ENCODE results near the gene TNC. TPM values are rescaled to one million over a fixed set of nuclear protein-coding genes. Genes with fewer than 3 reads are reported as not detected.

TNC gene
- total and polyA plus RNA-seq, 4 donors: 8.5 to 1,047 (median 103) TPM

DNA sequence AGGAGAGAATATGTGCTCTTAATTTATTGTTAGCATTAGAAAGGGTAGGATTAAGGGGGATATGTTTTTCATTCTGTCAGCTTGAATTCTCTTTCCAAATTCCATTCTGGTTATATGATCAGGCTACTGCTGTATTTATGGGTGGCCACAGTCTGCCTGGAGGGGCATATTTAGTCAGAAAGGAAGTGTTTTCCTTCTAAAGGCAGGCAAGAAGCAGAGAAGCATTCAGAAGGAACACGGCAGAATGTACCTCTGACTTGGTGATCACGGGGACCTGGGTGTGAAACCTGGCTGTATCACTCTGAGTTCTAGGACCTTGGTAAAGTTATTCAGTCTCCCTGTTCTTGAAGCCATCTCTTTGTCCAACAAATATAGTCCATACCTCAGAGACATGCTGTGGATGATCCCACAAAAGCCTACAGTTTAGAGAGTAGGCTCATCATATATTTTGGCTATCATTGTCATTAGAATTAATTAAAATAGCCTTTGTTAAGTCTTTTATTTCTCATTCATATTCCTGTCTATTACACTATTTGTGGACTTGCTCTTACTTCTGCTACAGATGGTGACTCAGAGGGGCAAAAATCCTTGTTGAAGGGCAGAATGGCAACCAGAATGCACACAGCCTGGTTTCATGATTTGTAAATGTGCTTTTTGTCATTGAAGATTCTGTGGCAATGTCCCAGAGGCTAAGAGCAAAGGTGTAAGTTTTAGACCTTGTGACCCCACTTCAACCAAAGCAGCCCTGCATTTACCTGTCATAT lies 2.7 kb downstream of the TNC start:
- ATAC-seq (ENCODE audit: low FRiP score): no peak
- peaks cover 0 to 5% of the 10 kb centered on the region in 2 donors for H3K36me3 ChIP-seq (ENCODE audit: control insufficient read depth in 1 of 2, insufficient read depth in 2 of 2, low read length in 1 of 2)
- H3K27ac ChIP-seq (ENCODE audit: low read depth in 1 of 2, low read length in 2 of 2): no peak overlapping the region
- H3K9me3 ChIP-seq (ENCODE audit: control insufficient read depth, low read length): no peaks in the 10 kb centered on the region
- peaks cover 0 to 1% of the 10 kb centered on the region in 2 donors for H3K27me3 ChIP-seq (ENCODE audit: control insufficient read depth in 1 of 2, insufficient read depth in 2 of 2, low read length in 1 of 2)
- H3K4me1 ChIP-seq (ENCODE audit: control insufficient read depth in 1 of 2, insufficient read depth in 2 of 2, low read length in 2 of 2): no peaks in the 10 kb centered on the region
- DNase-seq: no peak
- H3K4me3 ChIP-seq (ENCODE audit: low read length in 2 of 2): no peak overlapping the region
- intact Hi-C loops (cut with DNase I): loop anchor here in 1 of 2 donors (5.0 to 10.0 kb wide), 2 partner anchors 42 to 50 kb away; no protein-coding TSS in a partner anchor
- 64 to 81% methylated on average over 2 of the region's 2 CpGs for WGBS, 2 donors

DNA sequence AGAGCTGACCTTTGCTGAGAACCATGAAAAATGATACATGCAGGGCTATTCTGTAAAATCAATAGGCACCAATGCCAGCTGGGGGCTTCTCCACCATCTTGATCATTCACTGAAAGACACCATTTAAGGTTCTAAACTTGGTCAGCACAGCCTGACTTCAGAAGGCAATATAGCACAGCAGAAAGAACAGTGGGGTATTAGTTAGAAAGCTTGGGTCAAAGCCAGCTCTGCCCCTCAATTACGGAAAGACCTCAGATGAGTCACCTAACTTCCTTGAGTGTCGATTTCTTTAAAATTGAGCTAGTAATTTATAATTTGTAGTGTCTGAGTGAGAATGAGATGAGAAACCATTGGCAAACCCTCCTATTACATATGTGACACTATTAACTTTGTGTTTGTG lies 3.4 kb downstream of the TNC start:
- WGBS, 2 donors: 59 to 78% methylated on average over 2 of the region's 2 CpGs
- DNase-seq: no peak
- ATAC-seq (ENCODE audit: low FRiP score): no peak

DNA sequence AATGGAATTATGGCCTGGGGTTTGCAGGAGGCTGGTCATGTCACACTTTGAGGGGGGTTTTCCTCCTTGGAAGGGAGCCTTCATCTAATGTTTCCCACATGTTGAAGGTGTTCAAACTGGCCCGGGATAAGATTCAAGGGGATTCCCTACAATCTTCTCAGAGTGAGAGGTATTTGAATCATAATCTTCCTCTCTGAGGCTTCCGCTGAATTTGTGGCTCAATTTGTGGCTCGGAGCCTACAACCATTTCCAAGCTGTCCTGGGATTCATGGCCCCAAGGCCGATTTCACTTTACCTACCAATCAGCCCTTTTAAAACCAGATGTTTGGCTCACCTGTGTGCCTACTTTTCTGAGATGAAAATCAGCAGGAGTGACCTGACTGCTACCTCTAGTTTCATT lies 3.9 kb downstream of the TNC start:
- DNase-seq (no peak), ATAC-seq (ENCODE audit: low FRiP score) (no peak)
- Histone ChIP-seq H3K27me3 (ENCODE audit: control insufficient read depth in 1 of 2, insufficient read depth in 2 of 2, low read length in 1 of 2) (peaks cover 0 to 1% of the 10 kb centered on the region in 2 donors), H3K36me3 (ENCODE audit: control insufficient read depth in 1 of 2, insufficient read depth in 2 of 2, low read length in 1 of 2) (peaks cover 0 to 5% of the 10 kb centered on the region in 2 donors), H3K9me3 (ENCODE audit: control insufficient read depth, low read length) (no peaks in the 10 kb centered on the region), H3K4me3 (ENCODE audit: low read length in 2 of 2) (no peak overlapping the region), H3K27ac (ENCODE audit: low read depth in 1 of 2, low read length in 2 of 2) (no peak overlapping the region), H3K4me1 (ENCODE audit: control insufficient read depth in 1 of 2, insufficient read depth in 2 of 2, low read length in 2 of 2) (no peaks in the 10 kb centered on the region)
- WGBS, 2 donors: 92 to 96% methylated on average over 4 of the region's 4 CpGs
- intact Hi-C loops (cut with DNase I): loop anchor here in 1 of 2 donors (10.0 kb wide), 1 partner anchor 49 kb away; no protein-coding TSS in a partner anchor

More for the DNA sequence above, 3.4 kb downstream of the TNC start:
- H3K9me3 ChIP-seq (ENCODE audit: control insufficient read depth, low read length): no peaks in the 10 kb centered on the region
- H3K4me1 ChIP-seq (ENCODE audit: control insufficient read depth in 1 of 2, insufficient read depth in 2 of 2, low read length in 2 of 2): no peaks in the 10 kb centered on the region
- H3K36me3 ChIP-seq (ENCODE audit: control insufficient read depth in 1 of 2, insufficient read depth in 2 of 2, low read length in 1 of 2): peaks cover 0 to 5% of the 10 kb centered on the region in 2 donors
- intact Hi-C loops (cut with DNase I): loop anchor here in 1 of 2 donors (10.0 kb wide), 1 partner anchor 50 kb away; no protein-coding TSS in a partner anchor
- H3K27me3 ChIP-seq (ENCODE audit: control insufficient read depth in 1 of 2, insufficient read depth in 2 of 2, low read length in 1 of 2): peaks cover 0 to 1% of the 10 kb centered on the region in 2 donors
- no peak overlapping the region for H3K27ac ChIP-seq (ENCODE audit: low read depth in 1 of 2, low read length in 2 of 2)
- no peak overlapping the region for H3K4me3 ChIP-seq (ENCODE audit: low read length in 2 of 2)

DNA sequence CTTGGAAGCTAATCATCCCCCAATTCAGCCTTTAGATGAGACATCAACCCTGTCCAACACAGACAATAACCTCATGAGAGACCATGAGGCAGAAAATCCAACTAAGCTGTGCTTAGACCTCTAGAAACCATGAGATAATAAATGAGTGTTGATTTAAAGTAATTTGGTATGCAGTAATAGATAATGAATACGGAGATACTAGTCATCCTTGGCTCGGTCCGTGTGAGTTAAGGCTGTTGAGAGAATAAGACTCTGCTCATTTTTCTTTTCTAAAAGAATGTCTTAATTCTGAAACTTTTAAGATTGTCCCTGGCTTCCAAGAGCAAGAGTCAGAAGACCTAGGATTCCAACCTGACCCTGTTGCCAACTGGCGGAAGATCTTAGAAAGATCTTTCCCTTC lies 6.1 kb downstream of the TNC start:
- WGBS, 2 donors: 83 to 85% methylated on average over 4 of the region's 4 CpGs
- no peak for ATAC-seq (ENCODE audit: low FRiP score)
- Histone ChIP-seq H3K36me3 (ENCODE audit: control insufficient read depth in 1 of 2, insufficient read depth in 2 of 2, low read length in 1 of 2) (peaks cover 0 to 5% of the 10 kb centered on the region in 2 donors), H3K27me3 (ENCODE audit: control insufficient read depth in 1 of 2, insufficient read depth in 2 of 2, low read length in 1 of 2) (peaks cover 0 to 1% of the 10 kb centered on the region in 2 donors), H3K4me1 (ENCODE audit: control insufficient read depth in 1 of 2, insufficient read depth in 2 of 2, low read length in 2 of 2) (no peaks in the 10 kb centered on the region), H3K4me3 (ENCODE audit: low read length in 2 of 2) (no peak overlapping the region), H3K9me3 (ENCODE audit: control insufficient read depth, low read length) (no peaks in the 10 kb centered on the region), H3K27ac (ENCODE audit: low read depth in 1 of 2, low read length in 2 of 2) (no peak overlapping the region)
- no peak for DNase-seq
- intact Hi-C loops (cut with DNase I): loop anchor here in 1 of 2 donors (10.0 kb wide), 1 partner anchor 47 kb away; no protein-coding TSS in a partner anchor

DNA sequence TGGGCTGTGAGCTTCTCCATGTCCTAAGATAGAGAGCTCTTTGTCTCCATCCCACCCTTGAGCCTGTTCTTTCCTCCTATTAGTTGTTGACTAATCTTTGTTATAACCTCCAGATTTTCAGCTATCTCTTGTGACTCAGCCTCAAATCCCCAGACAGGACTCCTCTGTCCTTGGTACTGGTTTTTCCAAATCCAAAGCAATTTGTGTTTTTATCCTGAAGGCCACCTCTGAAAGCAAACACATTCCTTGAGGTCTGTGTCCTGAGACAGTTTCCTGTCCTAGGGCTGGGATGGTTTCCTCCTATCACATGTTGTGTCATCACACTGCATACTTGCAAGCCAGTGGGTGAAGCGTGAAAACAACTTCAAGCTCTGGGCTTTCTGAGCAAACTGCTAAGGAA lies 8.5 kb downstream of the TNC start:
- Histone ChIP-seq H3K9me3 (ENCODE audit: control insufficient read depth, low read length) (no peaks in the 10 kb centered on the region), H3K27ac (ENCODE audit: low read depth in 1 of 2, low read length in 2 of 2) (no peak overlapping the region), H3K4me1 (ENCODE audit: control insufficient read depth in 1 of 2, insufficient read depth in 2 of 2, low read length in 2 of 2) (no peaks in the 10 kb centered on the region), H3K4me3 (ENCODE audit: low read length in 2 of 2) (no peak overlapping the region), H3K36me3 (ENCODE audit: control insufficient read depth in 1 of 2, insufficient read depth in 2 of 2, low read length in 1 of 2) (peaks cover 0 to 5% of the 10 kb centered on the region in 2 donors), H3K27me3 (ENCODE audit: control insufficient read depth in 1 of 2, insufficient read depth in 2 of 2, low read length in 1 of 2) (no peaks in the 10 kb centered on the region)
- ATAC-seq (ENCODE audit: low FRiP score) (no peak), DNase-seq (no peak)
- WGBS, 2 donors: 86 to 96% methylated on average over 1 of the region's 1 CpG
- intact Hi-C loops (cut with DNase I): loop anchor here in 1 of 2 donors (5.0 kb wide), 1 partner anchor 37 kb away; no protein-coding TSS in a partner anchor

DNA sequence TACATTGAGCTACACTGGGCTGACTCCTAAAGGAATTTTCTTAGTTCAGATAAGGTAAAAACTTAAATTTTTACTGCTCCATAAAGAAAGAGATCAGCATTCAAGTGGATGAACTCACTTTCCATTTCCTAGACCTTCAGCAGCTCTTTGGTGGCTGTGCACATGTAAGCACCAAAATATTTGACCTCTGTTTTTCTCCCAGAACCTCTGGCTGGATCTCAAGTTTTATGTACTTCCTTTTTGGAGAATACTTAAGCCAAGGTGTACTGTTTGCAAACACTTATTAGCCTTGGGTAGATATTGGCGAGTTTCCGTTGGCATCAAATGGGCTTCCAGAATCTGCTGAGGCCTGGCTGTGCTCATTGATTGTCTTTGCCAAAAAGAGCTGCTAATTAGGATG lies 10.3 kb downstream of the TNC start:
- intact Hi-C loops (cut with DNase I): loop anchor here in 1 of 2 donors (5.0 kb wide), 1 partner anchor 35 kb away; no protein-coding TSS in a partner anchor
- Histone ChIP-seq H3K9me3 (ENCODE audit: control insufficient read depth, low read length) (no peaks in the 10 kb centered on the region), H3K36me3 (ENCODE audit: control insufficient read depth in 1 of 2, insufficient read depth in 2 of 2, low read length in 1 of 2) (no peaks in the 10 kb centered on the region), H3K27me3 (ENCODE audit: control insufficient read depth in 1 of 2, insufficient read depth in 2 of 2, low read length in 1 of 2) (no peaks in the 10 kb centered on the region), H3K27ac (ENCODE audit: low read depth in 1 of 2, low read length in 2 of 2) (no peak overlapping the region), H3K4me1 (ENCODE audit: control insufficient read depth in 1 of 2, insufficient read depth in 2 of 2, low read length in 2 of 2) (no peaks in the 10 kb centered on the region), H3K4me3 (ENCODE audit: low read length in 2 of 2) (no peak overlapping the region)
- no peak for DNase-seq
- 89 to 95% methylated on average over 2 of the region's 2 CpGs for WGBS, 2 donors
- no peak for ATAC-seq (ENCODE audit: low FRiP score)

DNA sequence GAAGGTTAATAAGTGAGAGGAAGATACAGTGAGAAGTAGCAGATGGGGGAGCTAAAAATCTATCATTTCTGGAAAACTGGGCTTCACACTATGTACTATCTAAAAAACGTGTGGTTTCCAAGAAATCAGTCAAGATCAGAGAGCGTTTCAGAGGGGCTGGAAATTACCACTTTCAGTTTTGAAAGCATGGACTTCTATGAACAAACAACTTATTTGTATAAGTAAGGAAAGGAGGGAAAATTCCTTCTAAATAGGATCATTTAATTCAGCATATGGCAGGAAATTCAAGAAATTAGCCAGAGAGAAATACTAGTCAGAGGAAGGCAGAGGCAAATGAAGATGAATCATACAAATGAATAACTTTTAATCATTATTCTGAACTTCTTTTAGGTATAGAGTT lies 11.3 kb downstream of the TNC start:
- H3K4me1 ChIP-seq (ENCODE audit: control insufficient read depth in 1 of 2, insufficient read depth in 2 of 2, low read length in 2 of 2): no peaks in the 10 kb centered on the region

DNA sequence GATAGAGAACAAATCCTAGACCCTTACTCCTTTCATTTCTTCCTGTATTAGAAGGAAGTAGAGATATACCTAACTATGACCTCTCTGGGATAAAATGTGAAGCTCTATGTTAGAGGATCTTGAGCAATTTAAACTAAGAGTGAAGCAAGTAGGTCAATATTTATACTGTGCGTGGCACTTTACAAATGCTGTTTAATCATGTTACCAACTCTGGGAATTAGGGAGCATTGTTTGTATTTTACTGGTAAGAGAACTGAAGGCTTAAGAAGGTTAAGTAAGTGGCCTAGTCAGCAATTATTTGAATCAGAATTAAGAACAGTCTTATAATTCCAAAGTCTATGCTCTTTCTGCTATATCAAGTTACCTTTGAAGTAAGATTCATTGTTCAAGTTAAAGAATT lies 12.0 kb downstream of the TNC start:
- Histone ChIP-seq H3K36me3 (ENCODE audit: control insufficient read depth in 1 of 2, insufficient read depth in 2 of 2, low read length in 1 of 2) (no peaks in the 10 kb centered on the region), H3K4me1 (ENCODE audit: control insufficient read depth in 1 of 2, insufficient read depth in 2 of 2, low read length in 2 of 2) (no peaks in the 10 kb centered on the region), H3K27me3 (ENCODE audit: control insufficient read depth in 1 of 2, insufficient read depth in 2 of 2, low read length in 1 of 2) (no peaks in the 10 kb centered on the region), H3K4me3 (ENCODE audit: low read length in 2 of 2) (no peak overlapping the region), H3K9me3 (ENCODE audit: control insufficient read depth, low read length) (no peaks in the 10 kb centered on the region), H3K27ac (ENCODE audit: low read depth in 1 of 2, low read length in 2 of 2) (no peak overlapping the region)
- ATAC-seq (ENCODE audit: low FRiP score) (no peak), DNase-seq (no peak)
- intact Hi-C loops (cut with DNase I): loop anchor here in 1 of 2 donors (5.0 kb wide), 1 partner anchor 34 kb away; no protein-coding TSS in a partner anchor
- WGBS, 2 donors: 80 to 90% methylated on average over 1 of the region's 1 CpG

More for the DNA sequence above, 11.3 kb downstream of the TNC start:
- H3K27me3 ChIP-seq (ENCODE audit: control insufficient read depth in 1 of 2, insufficient read depth in 2 of 2, low read length in 1 of 2): no peaks in the 10 kb centered on the region
- no peaks in the 10 kb centered on the region for H3K36me3 ChIP-seq (ENCODE audit: control insufficient read depth in 1 of 2, insufficient read depth in 2 of 2, low read length in 1 of 2)
- H3K4me3 ChIP-seq (ENCODE audit: low read length in 2 of 2): no peak overlapping the region
- no peak for ATAC-seq (ENCODE audit: low FRiP score)
- intact Hi-C loops (cut with DNase I): loop anchor here in 1 of 2 donors (5.0 kb wide), 1 partner anchor 34 kb away; no protein-coding TSS in a partner anchor
- H3K27ac ChIP-seq (ENCODE audit: low read depth in 1 of 2, low read length in 2 of 2): no peak overlapping the region
- WGBS, 2 donors: 52 to 68% methylated on average over 2 of the region's 2 CpGs
- no peaks in the 10 kb centered on the region for H3K9me3 ChIP-seq (ENCODE audit: control insufficient read depth, low read length)
- no peak for DNase-seq
